Thoracic aorta (tissue), 2 donors: ENCODE results near the gene LRCH3. TPM values are rescaled to one million over a fixed set of nuclear protein-coding genes. Genes with fewer than 3 reads are reported as not detected.

Experiments
- ATAC-seq: fragments of 150-250 bp; one replicate; pipeline ENCODE4 v1.8.0; 2017; ENCODE audit warnings: low read depth; ENCODE audit not compliant: insufficient number of reproducible peaks, low FRiP score
- DNase-seq: peaks from one replicate; pipeline ENCODE4 v3.0.0-alpha.2; 2020; ENCODE audit warnings: low spot score
- H3K27ac ChIP-seq, 2 donors: fragments of 200-600 bp; sonication (generic); 1 replicate in 1 of 2; 2 replicates in 1 of 2; pipeline ENCODE4 v1.5.1; 2016; ENCODE audit warnings: mild to moderate bottlenecking in 2 of 2, moderate library complexity in 2 of 2
- H3K27me3 ChIP-seq: fragments of 200-600 bp; sonication (generic); replicated peaks from 2 replicates; pipeline ENCODE4 v1.6.0; 2016; ENCODE audit warnings: mild to moderate bottlenecking; ENCODE audit not compliant: insufficient read depth
- H3K36me3 ChIP-seq: fragments of 200-600 bp; sonication (generic); one replicate; pipeline ENCODE4 v1.5.1; 2016
- H3K4me1 ChIP-seq, 2 donors: fragments of 200-600 bp; sonication (generic); 1 replicate in 1 of 2; 2 replicates in 1 of 2; pipeline versions ENCODE4 v1.5.1 to v1.6.0; 2016; ENCODE audit warnings: low read depth in 2 of 2, mild to moderate bottlenecking in 1 of 2; ENCODE audit not compliant: control insufficient read depth in 1 of 2
- H3K4me3 ChIP-seq: fragments of 200-600 bp; sonication (generic); 2 replicates; pipeline ENCODE4 v1.5.1; 2016; ENCODE audit warnings: mild to moderate bottlenecking
- H3K9me3 ChIP-seq: fragments of 200-600 bp; sonication (generic); 2 replicates; pipeline ENCODE4 v1.5.1; 2016
- total RNA-seq, 2 donors: library from RNA; depleted of rRNA; stranded (reverse); fragments of >200 nt; gene quantifications; one replicate each; pipeline versions ENCODE4 v1.1.0 to v1.2.3, GENCODE V29; 2016
- TF ChIP-seq, protein P1 (sequence below): fragments of 200-600 bp; sonication (generic); IDR thresholded peaks from one replicate; pipeline ENCODE4 v1.5.1; 2019; ENCODE audit warnings: antibody characterized with exemption

LRCH3 gene
- total RNA-seq, 2 donors from 2014 or later: 66.7 to 87.6 TPM

- no peaks in the 10 kb centered on the region for H3K4me1 ChIP-seq
- no peaks in the 10 kb centered on the region for H3K27me3 ChIP-seq
- TF ChIP-seq, protein P1, sequence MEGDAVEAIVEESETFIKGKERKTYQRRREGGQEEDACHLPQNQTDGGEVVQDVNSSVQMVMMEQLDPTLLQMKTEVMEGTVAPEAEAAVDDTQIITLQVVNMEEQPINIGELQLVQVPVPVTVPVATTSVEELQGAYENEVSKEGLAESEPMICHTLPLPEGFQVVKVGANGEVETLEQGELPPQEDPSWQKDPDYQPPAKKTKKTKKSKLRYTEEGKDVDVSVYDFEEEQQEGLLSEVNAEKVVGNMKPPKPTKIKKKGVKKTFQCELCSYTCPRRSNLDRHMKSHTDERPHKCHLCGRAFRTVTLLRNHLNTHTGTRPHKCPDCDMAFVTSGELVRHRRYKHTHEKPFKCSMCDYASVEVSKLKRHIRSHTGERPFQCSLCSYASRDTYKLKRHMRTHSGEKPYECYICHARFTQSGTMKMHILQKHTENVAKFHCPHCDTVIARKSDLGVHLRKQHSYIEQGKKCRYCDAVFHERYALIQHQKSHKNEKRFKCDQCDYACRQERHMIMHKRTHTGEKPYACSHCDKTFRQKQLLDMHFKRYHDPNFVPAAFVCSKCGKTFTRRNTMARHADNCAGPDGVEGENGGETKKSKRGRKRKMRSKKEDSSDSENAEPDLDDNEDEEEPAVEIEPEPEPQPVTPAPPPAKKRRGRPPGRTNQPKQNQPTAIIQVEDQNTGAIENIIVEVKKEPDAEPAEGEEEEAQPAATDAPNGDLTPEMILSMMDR: no peak
- peaks cover 45% of the 10 kb centered on the region for H3K36me3 ChIP-seq
- no peak overlapping the region for H3K27ac ChIP-seq
- no peak for ATAC-seq
- no peak for DNase-seq
- no peaks in the 10 kb centered on the region for H3K9me3 ChIP-seq
- H3K4me3 ChIP-seq: no peak overlapping the region
These were observed 44.5 kb downstream of the LRCH3 start for GRCh38 chr3:197835509-197835908.

DNA sequence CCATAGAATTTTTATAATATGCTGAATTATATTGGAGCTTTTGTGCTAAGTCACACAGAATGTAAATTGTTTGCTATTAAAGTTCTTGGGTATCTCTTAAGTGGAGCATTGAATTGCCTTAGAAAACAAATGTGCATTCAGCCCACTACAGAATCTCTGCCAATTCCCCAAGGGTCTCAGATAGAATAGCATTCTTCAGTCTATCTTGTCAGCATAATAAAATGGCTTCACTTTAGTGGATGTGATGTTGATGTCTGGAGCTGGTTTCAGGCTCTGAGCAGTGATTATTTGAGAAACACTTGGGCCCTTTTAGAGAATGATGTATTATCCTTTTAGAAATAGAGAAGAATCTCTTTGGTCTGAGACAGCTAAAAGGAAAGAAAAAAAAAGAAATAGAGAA is 45.2 kb downstream of the LRCH3 start:
- Histone ChIP-seq H3K9me3 (no peaks in the 10 kb centered on the region), H3K36me3 (peaks cover 45% of the 10 kb centered on the region), H3K27ac (no peak overlapping the region), H3K4me1 (no peaks in the 10 kb centered on the region), H3K4me3 (no peak overlapping the region), H3K27me3 (no peaks in the 10 kb centered on the region)
- ATAC-seq (no peak), DNase-seq (no peak)
- TF ChIP-seq, protein P1: no peak

- Histone ChIP-seq H3K27me3 (no peaks in the 10 kb centered on the region), H3K9me3 (no peaks in the 10 kb centered on the region), H3K4me1 (no peaks in the 10 kb centered on the region), H3K36me3 (peaks cover 45% of the 10 kb centered on the region), H3K4me3 (no peak overlapping the region), H3K27ac (no peak overlapping the region)
- DNase-seq (no peak), ATAC-seq (no peak)
- TF ChIP-seq, protein P1: no peak
These were observed 46.2 kb downstream of the LRCH3 start for GRCh38 chr3:197837282-197837681.

DNA sequence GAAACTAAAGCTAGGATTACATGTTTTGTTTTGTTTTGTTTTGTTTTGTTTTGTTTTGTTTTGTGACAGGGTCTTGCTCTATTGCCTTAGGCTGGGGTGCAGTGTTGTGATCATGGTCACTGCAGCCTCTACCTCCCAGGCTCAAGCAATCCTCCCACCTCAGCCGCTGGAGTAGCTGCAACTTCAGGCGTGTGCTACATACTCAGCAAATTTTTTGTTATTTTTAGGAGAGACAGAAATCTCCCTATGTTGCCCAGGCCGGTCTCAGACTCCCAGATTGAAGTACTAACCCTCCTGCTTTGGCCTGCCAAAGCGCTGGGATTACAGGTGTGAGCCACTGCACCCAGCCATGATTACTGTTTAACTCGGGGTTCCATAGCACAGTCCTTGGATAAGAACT is 50.7 kb downstream of the LRCH3 start:
- H3K36me3 ChIP-seq: peaks cover 58% of the 10 kb centered on the region

GRCh38 chr3:197846491-197846890 is 55.4 kb downstream of the LRCH3 start:
- no peak for ATAC-seq
- Histone ChIP-seq H3K4me1 (no peaks in the 10 kb centered on the region), H3K36me3 (peaks cover 45% of the 10 kb centered on the region), H3K9me3 (no peaks in the 10 kb centered on the region), H3K4me3 (no peak overlapping the region), H3K27ac (no peak overlapping the region), H3K27me3 (no peaks in the 10 kb centered on the region)
- DNase-seq: no peak
- TF ChIP-seq, protein P1: no peak

More for the DNA sequence above, 50.7 kb downstream of the LRCH3 start:
- Histone ChIP-seq H3K4me1 (no peaks in the 10 kb centered on the region), H3K27ac (no peak overlapping the region), H3K27me3 (no peaks in the 10 kb centered on the region), H3K4me3 (no peak overlapping the region), H3K9me3 (no peaks in the 10 kb centered on the region)
- DNase-seq (no peak), ATAC-seq (no peak)
- TF ChIP-seq, protein P1: no peak
